Liver (tissue), 9 donors: ENCODE results near the gene ZSCAN29. TPM values are rescaled to one million over a fixed set of nuclear protein-coding genes. Genes with fewer than 3 reads are reported as not detected.

Experiments used
- DNase-seq: peaks from one replicate; pipeline ENCODE4 v3.0.0-alpha.2; 2017; ENCODE audit warnings: low spot score
- H3K27ac ChIP-seq, 2 donors: one replicate each; pipeline ENCODE4 v1.7.0; 2013; ENCODE audit warnings: inconsistent platforms in 2 of 2, low read length in 2 of 2, control low read depth in 1 of 2, low read depth in 1 of 2, mild to moderate bottlenecking in 1 of 2
- H3K27me3 ChIP-seq, 4 donors: one replicate each; pipeline versions ENCODE4 v1.6.1 to v1.7.0; 2013; ENCODE audit warnings: low read length in 3 of 4, inconsistent platforms in 1 of 4, mild to moderate bottlenecking in 1 of 4, moderate library complexity in 1 of 4; ENCODE audit not compliant: control insufficient read depth in 4 of 4, insufficient read depth in 4 of 4
- H3K36me3 ChIP-seq, 4 donors: one replicate each; pipeline versions ENCODE4 v1.6.1 to v1.7.0; 2013; ENCODE audit warnings: low read length in 3 of 4, mild to moderate bottlenecking in 3 of 4, low read depth in 1 of 4, moderate library complexity in 1 of 4; ENCODE audit not compliant: control insufficient read depth in 4 of 4, insufficient read depth in 3 of 4
- H3K4me1 ChIP-seq, 4 donors: one replicate each; pipeline versions ENCODE4 v1.6.1 to v1.7.0; 2013; ENCODE audit warnings: low read length in 3 of 4, mild to moderate bottlenecking in 3 of 4, moderate library complexity in 1 of 4; ENCODE audit not compliant: control insufficient read depth in 4 of 4, insufficient read depth in 4 of 4
- H3K4me3 ChIP-seq, 3 donors: one replicate each; pipeline versions ENCODE4 v1.6.1 to v1.7.0; 2013; ENCODE audit warnings: low read length in 3 of 3, control low read depth in 1 of 3, low read depth in 1 of 3, mild to moderate bottlenecking in 1 of 3
- H3K9ac ChIP-seq, 2 donors: one replicate each; pipeline ENCODE4 v1.7.0; 2013; ENCODE audit warnings: low read length in 2 of 2, mild to moderate bottlenecking in 2 of 2, moderate library complexity in 2 of 2, control low read depth in 1 of 2, low read depth in 1 of 2
- H3K9me3 ChIP-seq, 4 donors: one replicate each; pipeline versions ENCODE4 v1.6.1 to v1.7.0; 2013; ENCODE audit warnings: low read length in 3 of 4; ENCODE audit not compliant: control insufficient read depth in 4 of 4
- CTCF ChIP-seq: fragments of 150-350 bp; IDR thresholded peaks from 2 replicates; pipeline ENCODE4 v1.5.1; 2017; ENCODE audit warnings: improper control_type of control experiment, low read depth, low read length; ENCODE audit not compliant: missing input control
- EGR1 ChIP-seq, 2 donors: IDR thresholded peaks; 2 replicates each; pipeline ENCODE4 v1.6.1; 2016 to 2018; ENCODE audit warnings: antibody characterized with exemption in 2 of 2, low read depth in 2 of 2
- GABPA ChIP-seq, 2 donors: IDR thresholded peaks in 1 of 2; conservative IDR thresholded peaks in 1 of 2; 2 replicates each; pipeline ENCODE4 v1.6.1; 2016; ENCODE audit warnings: antibody characterized with exemption in 2 of 2, mild to moderate bottlenecking in 1 of 2, moderate library complexity in 1 of 2
- HNF4A ChIP-seq, 2 donors: conservative IDR thresholded peaks; 2 replicates each; pipeline ENCODE4 v1.6.1; 2016; ENCODE audit warnings: antibody characterized with exemption in 2 of 2, mild to moderate bottlenecking in 2 of 2
- HNF4G ChIP-seq: IDR thresholded peaks from 2 replicates; pipeline ENCODE4 v1.6.1; 2016; ENCODE audit warnings: antibody characterized with exemption
- JUND ChIP-seq, 2 donors: IDR thresholded peaks; 2 replicates each; pipeline ENCODE4 v1.6.1; 2016; ENCODE audit warnings: antibody characterized with exemption in 2 of 2
- MAX ChIP-seq: IDR thresholded peaks from 2 replicates; pipeline ENCODE4 v1.6.1; 2016; ENCODE audit warnings: antibody characterized with exemption
- NR2F2 ChIP-seq: IDR thresholded peaks from 2 replicates; pipeline ENCODE4 v1.6.1; 2016; ENCODE audit warnings: antibody characterized with exemption
- RAD21 ChIP-seq, 2 donors: IDR thresholded peaks; 2 replicates each; pipeline ENCODE4 v1.6.1; 2016; ENCODE audit warnings: antibody characterized with exemption in 2 of 2, mild to moderate bottlenecking in 2 of 2
- REST ChIP-seq: IDR thresholded peaks from 2 replicates; pipeline ENCODE4 v1.6.1; 2016; ENCODE audit warnings: antibody characterized with exemption, mild to moderate bottlenecking
- RXRA ChIP-seq, 2 donors: IDR thresholded peaks; 2 replicates each; pipeline ENCODE4 v1.6.1; 2017 to 2018; ENCODE audit warnings: antibody characterized with exemption in 2 of 2, mild to moderate bottlenecking in 1 of 2
- SP1 ChIP-seq: IDR thresholded peaks from 2 replicates; pipeline ENCODE4 v1.6.1; 2018; ENCODE audit warnings: antibody characterized with exemption, mild to moderate bottlenecking
- TAF1 ChIP-seq: conservative IDR thresholded peaks from 2 replicates; pipeline ENCODE4 v1.6.1; 2016; ENCODE audit warnings: antibody characterized with exemption, mild to moderate bottlenecking
- YY1 ChIP-seq: IDR thresholded peaks from 2 replicates; pipeline ENCODE4 v1.6.1; 2016; ENCODE audit warnings: antibody characterized with exemption, mild to moderate bottlenecking
- ZBTB33 ChIP-seq: IDR thresholded peaks from 2 replicates; pipeline ENCODE4 v1.6.1; 2016; ENCODE audit warnings: antibody characterized with exemption
- WGBS: extraction: QIAGEN DNeasy Blood & Tissue Kit; methylation state at CpG from one replicate; pipeline ENCODE4 v1.1.7; 2013; 5-methylcytosine and 5-hydroxymethylcytosine counted together
- polyA plus RNA-seq, 2 donors: library from polyadenylated mRNA; stranded (reverse) in 1 of 2; unstranded in 1 of 2; fragments of 200-250 nt in 1 of 2; fragments of >200 nt in 1 of 2; fragmentation: Nextera tagmentation in 1 of 2; extraction: Ambion mirVana in 1 of 2; gene quantifications; one replicate each; pipeline versions ENCODE4 v1.2.1 to v1.2.3, GENCODE V29; 2013 to 2015
- total RNA-seq, 2 donors: library from RNA; depleted of rRNA; stranded (reverse); fragments of >200 nt; gene quantifications; one replicate each; pipeline ENCODE4 v1.2.3, GENCODE V29; 2014
- donor health status: healthy.
- donor health status: healthy.
- donor health status: healthy.
- donor health status: healthy.
- donor health status: healthy.

ZSCAN29 gene
- total and polyA plus RNA-seq, 4 donors = 4.1 to 15.6 (median 9.6) TPM

- WGBS = 1% methylated on average over 45 of the region's 45 CpGs
- Histone ChIP-seq H3K36me3 (peaks cover 0 to 17% (median 12%) of the 10 kb centered on the region in 4 donors), H3K9ac (peak overlapping the region; percentile 61 to 93), H3K4me3 (peak overlapping the region; percentile 70 to 93 (median 89)), H3K27me3 (no peaks in the 10 kb centered on the region), H3K9me3 (peaks cover 0 to 4% (median 0%) of the 10 kb centered on the region in 4 donors), H3K27ac (peak overlapping the region in 1 of 2 donors; percentile 39), H3K4me1 (peaks cover 11 to 26% (median 18%) of the 10 kb centered on the region in 4 donors)
- peak; percentile 44 for DNase-seq
- TF ChIP-seq RAD21 (IDR thresholded peaks at IDR 0.05) (no peak), REST (peak; percentile 31), YY1 (no peak)
Measured at GRCh38 chr15:43370310-43370974, 401 bp downstream of the ZSCAN29 start.

GRCh38 chr15:43361313-43361903 is 9.4 kb downstream of the ZSCAN29 start:
- H3K9me3 ChIP-seq = peaks cover 15 to 51% (median 33%) of the 10 kb centered on the region in 4 donors
- WGBS = 98% methylated on average over 7 of the region's 7 CpGs
- peaks cover 21 to 80% (median 71%) of the 10 kb centered on the region in 4 donors for H3K36me3 ChIP-seq

More at GRCh38 chr15:43361313-43361903, 9.4 kb downstream of the ZSCAN29 start:
- Histone ChIP-seq H3K27ac (no peak overlapping the region), H3K27me3 (no peaks in the 10 kb centered on the region), H3K9ac (no peak overlapping the region), H3K4me3 (peak overlapping the region in 2 of 3 donors; percentile 62 to 71), H3K4me1 (no peaks in the 10 kb centered on the region)
- no peak for TF ChIP-seq SP1
- TF ChIP-seq NR2F2 = no peak
- TF ChIP-seq TAF1 = no peak
- TF ChIP-seq CTCF = no peak
- TF ChIP-seq EGR1 (IDR thresholded peaks at IDR 0.05; ENCODE audit: low read depth in 2 of 2) = no peak
- TF ChIP-seq RXRA (IDR thresholded peaks at IDR 0.05) = no peak
- no peak for TF ChIP-seq YY1
- TF ChIP-seq ZBTB33 = no peak
- no peak for TF ChIP-seq RAD21 (IDR thresholded peaks at IDR 0.05)
- no peak for TF ChIP-seq JUND (IDR thresholded peaks at IDR 0.05)
- no peak for TF ChIP-seq HNF4A (conservative IDR thresholded peaks at IDR 0.05)
- no peak for TF ChIP-seq MAX
- no peak for TF ChIP-seq HNF4G
- no peak for TF ChIP-seq GABPA (IDR thresholded peaks at IDR 0.05 in 1 of 2, conservative IDR thresholded peaks at IDR 0.05 in 1 of 2)
- no peak for DNase-seq
